HepG2 (cell line): ENCODE results near the gene NT5C. TPM values are rescaled to one million over a fixed set of nuclear protein-coding genes. Genes with fewer than 3 reads are reported as not detected.
A peak's percentile ranks its signal among the peaks of the same experiment; 100 is the strongest.

Experiments
- CCAR2 ChIP-seq: fragments of 200-400 bp; formaldehyde crosslinking; optimal IDR thresholded peaks from 2 replicates; pipeline ENCODE3; 2018; ENCODE audit warnings: low read depth, mild to moderate bottlenecking, low read length, moderate library complexity
- FOXC1 ChIP-seq: sonication (generic); formaldehyde crosslinking; IDR thresholded peaks from 2 replicates; pipeline ENCODE4 v1.8.0; 2022; ENCODE audit warnings: mild to moderate bottlenecking, missing genetic modification reagents, borderline replicate concordance
- FOXP1 ChIP-seq, 2 experiments: fragments of 450-650 bp in 1 of 2; IDR thresholded peaks; 2 replicates each; pipeline ENCODE4 v1.6.1; 2017 to 2018; ENCODE audit warnings: antibody characterized with exemption in 1 of 2
- HMG20B ChIP-seq: conservative IDR thresholded peaks from 2 replicates; pipeline ENCODE4 v1.6.1; 2016; ENCODE audit warnings: missing genetic modification reagents, missing compliant biosample characterization
- KLF12 ChIP-seq: sonication (generic); formaldehyde crosslinking; IDR thresholded peaks from 2 replicates; pipeline ENCODE4 v1.4.0; 2020; ENCODE audit warnings: missing genetic modification reagents, borderline replicate concordance
- MED1 ChIP-seq: sonication (generic); formaldehyde crosslinking; IDR thresholded peaks from 2 replicates; pipeline ENCODE4 v1.4.0; 2020; ENCODE audit warnings: missing genetic modification reagents
- NFRKB ChIP-seq: fragments of 450-650 bp; IDR thresholded peaks from 2 replicates; pipeline ENCODE4 v1.6.1; 2017
- REL ChIP-seq: sonication (generic); formaldehyde crosslinking; conservative IDR thresholded peaks from 2 replicates; pipeline ENCODE4 v1.8.0; 2022; ENCODE audit warnings: mild to moderate bottlenecking, missing genetic modification reagents, moderate library complexity
- SMARCE1 ChIP-seq: fragments of 450-650 bp; IDR thresholded peaks from 2 replicates; pipeline ENCODE4 v1.6.1; 2017; ENCODE audit warnings: borderline replicate concordance
- TCF7L2 ChIP-seq: IDR thresholded peaks from 2 replicates; pipeline ENCODE4 v1.6.1; 2011; ENCODE audit warnings: mild to moderate bottlenecking, low read depth, low read length, moderate library complexity
- ZBTB42 ChIP-seq: sonication (generic); formaldehyde crosslinking; IDR thresholded peaks from 2 replicates; pipeline ENCODE4 v1.5.0; 2020; ENCODE audit warnings: mild to moderate bottlenecking, missing genetic modification reagents
- ZFP1 ChIP-seq: IDR thresholded peaks from 2 replicates; pipeline ENCODE4 v1.6.1; 2016
- ZFP62 ChIP-seq: sonication (generic); formaldehyde crosslinking; IDR thresholded peaks from 2 replicates; pipeline ENCODE4 v1.4.0; 2020; ENCODE audit warnings: missing genetic modification reagents
- ZNF101 ChIP-seq: sonication (generic); formaldehyde crosslinking; IDR thresholded peaks from 2 replicates; pipeline ENCODE4 v1.4.0; 2020; ENCODE audit warnings: mild to moderate bottlenecking, low read depth, missing genetic modification reagents, borderline replicate concordance
- ZNF160 ChIP-seq: sonication (generic); formaldehyde crosslinking; IDR thresholded peaks from 2 replicates; pipeline ENCODE4 v1.8.0; 2022; ENCODE audit warnings: mild to moderate bottlenecking, inconsistent platforms, missing genetic modification reagents
- ZNF296 ChIP-seq: sonication (generic); formaldehyde crosslinking; conservative IDR thresholded peaks from 2 replicates; pipeline ENCODE4 v1.5.0; 2020; ENCODE audit warnings: mild to moderate bottlenecking, missing genetic modification reagents
- ZNF441 ChIP-seq: sonication (generic); formaldehyde crosslinking; IDR thresholded peaks from 2 replicates; pipeline ENCODE4 v1.7.0; 2021; ENCODE audit warnings: missing genetic modification reagents, borderline replicate concordance
- ZNF570 ChIP-seq: sonication (generic); formaldehyde crosslinking; IDR thresholded peaks from 2 replicates; pipeline ENCODE4 v1.4.0; 2020; ENCODE audit warnings: mild to moderate bottlenecking, missing genetic modification reagents, borderline replicate concordance
- ZNF572 ChIP-seq: sonication (generic); formaldehyde crosslinking; IDR thresholded peaks from 2 replicates; pipeline ENCODE4 v1.5.1; 2020; ENCODE audit warnings: mild to moderate bottlenecking, missing genetic modification reagents
- ZNF770 ChIP-seq: sonication (generic); formaldehyde crosslinking; IDR thresholded peaks from 2 replicates; pipeline ENCODE4 v1.5.0; 2020; ENCODE audit warnings: mild to moderate bottlenecking, missing genetic modification reagents
- polyA plus RNA-seq, 8 experiments: library from polyadenylated mRNA; depleted of rRNA in 3 of 8; stranded (reverse) in 7 of 8; unstranded in 1 of 8; fragments of >200 nt; fragmentation: Illumina TruSeq in 4 of 8; extraction: Trizol in 4 of 8; gene quantifications; 2 replicates each; pipeline versions ENCODE4 v1.2.1 to v1.2.3, GENCODE V29; 2011 to 2016; ENCODE audit warnings: low read depth in 4 of 8, missing spikeins in 1 of 8, mixed read lengths in 1 of 8; ENCODE audit not compliant: insufficient read depth in 1 of 8
- total RNA-seq, 5 experiments: library from RNA; depleted of rRNA; stranded (reverse); fragments of >200 nt; fragmentation: Illumina TruSeq; extraction: Trizol; gene quantifications; 2 replicates each; pipeline ENCODE4 v1.2.3, GENCODE V29; 2016; ENCODE audit warnings: low read depth in 1 of 5
- TF ChIP-seq, protein P1 (sequence below): sonication (generic); formaldehyde crosslinking; IDR thresholded peaks from 2 replicates; pipeline ENCODE4 v1.4.0; 2020; ENCODE audit warnings: missing genetic modification reagents
- TF ChIP-seq, protein P2 (sequence below): sonication (generic); formaldehyde crosslinking; IDR thresholded peaks from 2 replicates; pipeline ENCODE4 v1.4.0; 2020; ENCODE audit warnings: missing genetic modification reagents, borderline replicate concordance

NT5C gene
- total and polyA plus RNA-seq, 2 of the 13 experiments (the other 11 are each of a cell fraction or from before 2014, with no cell fraction given) = 42.8 to 48.6 TPM

DNA sequence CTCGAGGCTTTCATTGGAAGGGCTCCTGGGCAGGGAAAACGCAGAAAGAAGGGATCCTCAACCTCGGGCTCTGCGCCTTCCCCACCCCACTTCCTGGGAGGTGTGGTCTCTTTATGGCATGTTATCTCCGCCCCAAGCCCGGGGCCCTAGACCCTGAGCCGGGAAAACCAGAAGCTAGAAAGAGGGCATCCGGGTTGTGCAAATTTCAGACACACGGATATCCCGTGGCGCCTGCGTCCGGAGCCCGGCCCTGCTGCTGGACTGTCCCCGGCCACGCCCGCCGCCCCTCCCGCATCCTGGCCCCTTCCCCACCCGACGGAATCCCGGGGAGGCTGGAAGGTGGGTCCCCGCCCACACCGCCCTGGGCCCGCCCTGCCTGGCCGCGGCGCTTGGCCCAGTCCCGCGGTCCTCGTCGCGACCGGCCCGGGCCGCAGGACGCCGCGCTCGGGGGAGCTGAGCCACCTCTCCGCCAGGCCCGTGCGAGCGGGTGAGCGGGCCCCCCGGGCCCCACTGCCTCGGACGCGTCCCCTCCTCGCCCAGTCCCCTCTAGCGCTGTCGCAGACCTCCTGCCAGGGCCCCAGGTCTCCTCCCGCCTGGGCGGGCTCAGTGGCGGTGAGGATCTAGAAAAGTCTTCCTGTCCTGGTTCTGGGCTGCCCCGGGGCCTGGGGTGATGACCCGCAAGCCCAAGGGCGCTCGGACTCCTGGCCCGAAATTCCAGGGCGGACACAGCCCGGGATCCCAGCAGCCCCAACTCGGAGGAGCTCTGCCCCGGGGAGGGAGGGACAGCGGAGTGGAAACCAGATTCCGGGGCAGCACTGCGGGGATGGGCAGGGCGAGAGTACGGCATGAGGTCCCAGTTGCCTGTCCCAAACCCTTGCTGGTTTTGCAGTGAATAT lies 43.7 kb downstream of the NT5C start, which contains the start of gene SLC16A5 (continued):
- TF ChIP-seq ZFP62 (CRISPR knock-in tag) (no peak), ZNF441 (CRISPR knock-in tag) (no peak; the same call in none of the 2 replicates), ZNF770 (CRISPR knock-in tag) (no peak), NFRKB (no peak), TCF7L2 (no peak), ZNF570 (CRISPR knock-in tag) (no peak), ZBTB42 (CRISPR knock-in tag) (no peak), KLF12 (CRISPR knock-in tag) (peak; percentile 76; the same call in 1 of the 2 replicates), REL (CRISPR knock-in tag) (no peak), ZNF572 (CRISPR knock-in tag) (no peak), HMG20B (CRISPR knock-in tag) (no peak), FOXP1 (IDR thresholded peaks at IDR 0.05) (no peak), FOXP1 (CRISPR knock-in tag; IDR thresholded peaks at IDR 0.05) (no peak), ZFP1 (CRISPR knock-in tag) (no peak), ZNF296 (CRISPR knock-in tag) (no peak), CCAR2 (no peak), MED1 (CRISPR knock-in tag) (peak; percentile 77), FOXC1 (CRISPR knock-in tag) (no peak; the same call in 1 of the 2 replicates), ZNF101 (CRISPR knock-in tag) (no peak), SMARCE1 (no peak), ZNF160 (CRISPR knock-in tag) (0 out of 2 replicates have a peak, but pooled peaks have one; percentile 32)
- TF ChIP-seq, protein P1, sequence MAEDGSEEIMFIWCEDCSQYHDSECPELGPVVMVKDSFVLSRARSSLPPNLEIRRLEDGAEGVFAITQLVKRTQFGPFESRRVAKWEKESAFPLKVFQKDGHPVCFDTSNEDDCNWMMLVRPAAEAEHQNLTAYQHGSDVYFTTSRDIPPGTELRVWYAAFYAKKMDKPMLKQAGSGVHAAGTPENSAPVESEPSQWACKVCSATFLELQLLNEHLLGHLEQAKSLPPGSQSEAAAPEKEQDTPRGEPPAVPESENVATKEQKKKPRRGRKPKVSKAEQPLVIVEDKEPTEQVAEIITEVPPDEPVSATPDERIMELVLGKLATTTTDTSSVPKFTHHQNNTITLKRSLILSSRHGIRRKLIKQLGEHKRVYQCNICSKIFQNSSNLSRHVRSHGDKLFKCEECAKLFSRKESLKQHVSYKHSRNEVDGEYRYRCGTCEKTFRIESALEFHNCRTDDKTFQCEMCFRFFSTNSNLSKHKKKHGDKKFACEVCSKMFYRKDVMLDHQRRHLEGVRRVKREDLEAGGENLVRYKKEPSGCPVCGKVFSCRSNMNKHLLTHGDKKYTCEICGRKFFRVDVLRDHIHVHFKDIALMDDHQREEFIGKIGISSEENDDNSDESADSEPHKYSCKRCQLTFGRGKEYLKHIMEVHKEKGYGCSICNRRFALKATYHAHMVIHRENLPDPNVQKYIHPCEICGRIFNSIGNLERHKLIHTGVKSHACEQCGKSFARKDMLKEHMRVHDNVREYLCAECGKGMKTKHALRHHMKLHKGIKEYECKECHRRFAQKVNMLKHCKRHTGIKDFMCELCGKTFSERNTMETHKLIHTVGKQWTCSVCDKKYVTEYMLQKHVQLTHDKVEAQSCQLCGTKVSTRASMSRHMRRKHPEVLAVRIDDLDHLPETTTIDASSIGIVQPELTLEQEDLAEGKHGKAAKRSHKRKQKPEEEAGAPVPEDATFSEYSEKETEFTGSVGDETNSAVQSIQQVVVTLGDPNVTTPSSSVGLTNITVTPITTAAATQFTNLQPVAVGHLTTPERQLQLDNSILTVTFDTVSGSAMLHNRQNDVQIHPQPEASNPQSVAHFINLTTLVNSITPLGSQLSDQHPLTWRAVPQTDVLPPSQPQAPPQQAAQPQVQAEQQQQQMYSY = no peak
- TF ChIP-seq, protein P2, sequence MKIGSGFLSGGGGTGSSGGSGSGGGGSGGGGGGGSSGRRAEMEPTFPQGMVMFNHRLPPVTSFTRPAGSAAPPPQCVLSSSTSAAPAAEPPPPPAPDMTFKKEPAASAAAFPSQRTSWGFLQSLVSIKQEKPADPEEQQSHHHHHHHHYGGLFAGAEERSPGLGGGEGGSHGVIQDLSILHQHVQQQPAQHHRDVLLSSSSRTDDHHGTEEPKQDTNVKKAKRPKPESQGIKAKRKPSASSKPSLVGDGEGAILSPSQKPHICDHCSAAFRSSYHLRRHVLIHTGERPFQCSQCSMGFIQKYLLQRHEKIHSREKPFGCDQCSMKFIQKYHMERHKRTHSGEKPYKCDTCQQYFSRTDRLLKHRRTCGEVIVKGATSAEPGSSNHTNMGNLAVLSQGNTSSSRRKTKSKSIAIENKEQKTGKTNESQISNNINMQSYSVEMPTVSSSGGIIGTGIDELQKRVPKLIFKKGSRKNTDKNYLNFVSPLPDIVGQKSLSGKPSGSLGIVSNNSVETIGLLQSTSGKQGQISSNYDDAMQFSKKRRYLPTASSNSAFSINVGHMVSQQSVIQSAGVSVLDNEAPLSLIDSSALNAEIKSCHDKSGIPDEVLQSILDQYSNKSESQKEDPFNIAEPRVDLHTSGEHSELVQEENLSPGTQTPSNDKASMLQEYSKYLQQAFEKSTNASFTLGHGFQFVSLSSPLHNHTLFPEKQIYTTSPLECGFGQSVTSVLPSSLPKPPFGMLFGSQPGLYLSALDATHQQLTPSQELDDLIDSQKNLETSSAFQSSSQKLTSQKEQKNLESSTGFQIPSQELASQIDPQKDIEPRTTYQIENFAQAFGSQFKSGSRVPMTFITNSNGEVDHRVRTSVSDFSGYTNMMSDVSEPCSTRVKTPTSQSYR = no peak
